GM23338 (cell line): ENCODE data around the gene TNS3.

ENCODE experiments used
- CREB1 ChIP-seq: fragments of 250-450 bp; sonication (Bioruptor Pico); IDR thresholded peaks from 2 replicates; pipeline ENCODE4 v1.5.0; 2020; ENCODE audit warnings: low read depth, mild to moderate bottlenecking, moderate library complexity
- EZH2 ChIP-seq: fragments of 200-600 bp; sonication (generic); IDR thresholded peaks from one replicate; pipeline ENCODE4 v1.8.0; 2017; ENCODE audit warnings: antibody characterized with exemption, mild to moderate bottlenecking, low read depth; ENCODE audit not compliant: unreplicated experiment
- EZH2phosphoT487 ChIP-seq: fragments of 200-600 bp; sonication (generic); IDR thresholded peaks from one replicate; pipeline ENCODE4 v1.8.1; 2018; ENCODE audit warnings: antibody characterized with exemption; ENCODE audit not compliant: unreplicated experiment
- POLR2AphosphoS5 ChIP-seq: IDR thresholded peaks from 2 replicates; pipeline ENCODE4 v1.6.1; 2016; ENCODE audit warnings: antibody characterized with exemption, low read depth
- TF ChIP-seq, protein P1 (sequence below): IDR thresholded peaks from 2 replicates; pipeline ENCODE4 v1.6.1; 2016; ENCODE audit warnings: antibody characterized with exemption
- TF ChIP-seq, protein P2 (sequence below), 2 experiments: fragments of 200-600 bp in 1 of 2; sonication (generic) in 1 of 2; conservative IDR thresholded peaks; 2 replicates each; pipeline versions ENCODE4 v1.5.1 to v1.6.1; 2016 to 2017; ENCODE audit warnings: antibody characterized with exemption in 2 of 2, low read depth in 2 of 2, mild to moderate bottlenecking in 2 of 2, moderate library complexity in 1 of 2
- TF ChIP-seq, protein P3 (sequence below): IDR thresholded peaks from one replicate; pipeline ENCODE4 v1.6.1; 2018; ENCODE audit warnings: antibody characterized with exemption; ENCODE audit not compliant: unreplicated experiment

DNA sequence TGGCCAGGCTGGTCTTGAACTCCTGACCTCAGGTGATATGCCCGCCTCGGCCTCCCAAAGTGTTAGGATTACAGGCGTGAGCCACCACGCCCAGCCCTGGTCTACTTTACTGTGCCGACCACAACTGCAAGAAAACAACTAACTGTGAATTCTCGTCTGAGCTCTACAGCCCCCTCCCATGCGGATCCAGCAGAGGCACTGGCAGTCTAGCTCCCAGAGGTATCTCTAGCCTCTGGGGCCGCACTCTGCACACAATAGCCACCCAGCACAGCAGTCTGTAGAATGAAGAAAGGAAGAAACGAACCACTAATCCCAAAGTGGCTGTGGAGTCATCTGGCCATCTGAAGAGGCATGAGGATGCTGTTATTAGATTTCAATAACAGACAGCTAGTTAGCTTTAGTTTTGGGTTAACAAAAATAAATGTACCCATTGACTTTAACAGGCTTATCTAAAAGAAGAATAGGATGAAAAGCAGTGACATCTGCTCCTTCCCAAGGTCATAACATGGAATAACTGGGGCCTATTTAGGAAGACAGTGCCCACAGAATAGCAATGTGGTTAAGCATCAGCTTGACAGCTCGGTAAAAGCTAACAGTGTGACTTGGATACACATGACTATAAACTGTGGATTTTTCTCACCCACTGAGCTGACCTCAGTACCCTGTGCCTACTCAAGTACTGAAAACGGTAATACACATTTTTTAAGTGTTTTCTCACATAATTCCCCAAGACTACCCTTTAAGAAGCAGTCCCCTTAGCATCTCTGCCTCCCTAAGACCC is 131.9 kb downstream of the TNS3 start:
- TF ChIP-seq POLR2AphosphoS5 (no peak), CREB1 (no peak), EZH2phosphoT487 (no peak), EZH2 (no peak)
- TF ChIP-seq, protein P1, sequence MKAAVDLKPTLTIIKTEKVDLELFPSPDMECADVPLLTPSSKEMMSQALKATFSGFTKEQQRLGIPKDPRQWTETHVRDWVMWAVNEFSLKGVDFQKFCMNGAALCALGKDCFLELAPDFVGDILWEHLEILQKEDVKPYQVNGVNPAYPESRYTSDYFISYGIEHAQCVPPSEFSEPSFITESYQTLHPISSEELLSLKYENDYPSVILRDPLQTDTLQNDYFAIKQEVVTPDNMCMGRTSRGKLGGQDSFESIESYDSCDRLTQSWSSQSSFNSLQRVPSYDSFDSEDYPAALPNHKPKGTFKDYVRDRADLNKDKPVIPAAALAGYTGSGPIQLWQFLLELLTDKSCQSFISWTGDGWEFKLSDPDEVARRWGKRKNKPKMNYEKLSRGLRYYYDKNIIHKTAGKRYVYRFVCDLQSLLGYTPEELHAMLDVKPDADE, result no peak
- TF ChIP-seq, protein P2, sequence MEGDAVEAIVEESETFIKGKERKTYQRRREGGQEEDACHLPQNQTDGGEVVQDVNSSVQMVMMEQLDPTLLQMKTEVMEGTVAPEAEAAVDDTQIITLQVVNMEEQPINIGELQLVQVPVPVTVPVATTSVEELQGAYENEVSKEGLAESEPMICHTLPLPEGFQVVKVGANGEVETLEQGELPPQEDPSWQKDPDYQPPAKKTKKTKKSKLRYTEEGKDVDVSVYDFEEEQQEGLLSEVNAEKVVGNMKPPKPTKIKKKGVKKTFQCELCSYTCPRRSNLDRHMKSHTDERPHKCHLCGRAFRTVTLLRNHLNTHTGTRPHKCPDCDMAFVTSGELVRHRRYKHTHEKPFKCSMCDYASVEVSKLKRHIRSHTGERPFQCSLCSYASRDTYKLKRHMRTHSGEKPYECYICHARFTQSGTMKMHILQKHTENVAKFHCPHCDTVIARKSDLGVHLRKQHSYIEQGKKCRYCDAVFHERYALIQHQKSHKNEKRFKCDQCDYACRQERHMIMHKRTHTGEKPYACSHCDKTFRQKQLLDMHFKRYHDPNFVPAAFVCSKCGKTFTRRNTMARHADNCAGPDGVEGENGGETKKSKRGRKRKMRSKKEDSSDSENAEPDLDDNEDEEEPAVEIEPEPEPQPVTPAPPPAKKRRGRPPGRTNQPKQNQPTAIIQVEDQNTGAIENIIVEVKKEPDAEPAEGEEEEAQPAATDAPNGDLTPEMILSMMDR (conservative IDR thresholded peaks at IDR 0.05; ENCODE audit: low read depth in 2 of 2), result no peak
- TF ChIP-seq, protein P3, sequence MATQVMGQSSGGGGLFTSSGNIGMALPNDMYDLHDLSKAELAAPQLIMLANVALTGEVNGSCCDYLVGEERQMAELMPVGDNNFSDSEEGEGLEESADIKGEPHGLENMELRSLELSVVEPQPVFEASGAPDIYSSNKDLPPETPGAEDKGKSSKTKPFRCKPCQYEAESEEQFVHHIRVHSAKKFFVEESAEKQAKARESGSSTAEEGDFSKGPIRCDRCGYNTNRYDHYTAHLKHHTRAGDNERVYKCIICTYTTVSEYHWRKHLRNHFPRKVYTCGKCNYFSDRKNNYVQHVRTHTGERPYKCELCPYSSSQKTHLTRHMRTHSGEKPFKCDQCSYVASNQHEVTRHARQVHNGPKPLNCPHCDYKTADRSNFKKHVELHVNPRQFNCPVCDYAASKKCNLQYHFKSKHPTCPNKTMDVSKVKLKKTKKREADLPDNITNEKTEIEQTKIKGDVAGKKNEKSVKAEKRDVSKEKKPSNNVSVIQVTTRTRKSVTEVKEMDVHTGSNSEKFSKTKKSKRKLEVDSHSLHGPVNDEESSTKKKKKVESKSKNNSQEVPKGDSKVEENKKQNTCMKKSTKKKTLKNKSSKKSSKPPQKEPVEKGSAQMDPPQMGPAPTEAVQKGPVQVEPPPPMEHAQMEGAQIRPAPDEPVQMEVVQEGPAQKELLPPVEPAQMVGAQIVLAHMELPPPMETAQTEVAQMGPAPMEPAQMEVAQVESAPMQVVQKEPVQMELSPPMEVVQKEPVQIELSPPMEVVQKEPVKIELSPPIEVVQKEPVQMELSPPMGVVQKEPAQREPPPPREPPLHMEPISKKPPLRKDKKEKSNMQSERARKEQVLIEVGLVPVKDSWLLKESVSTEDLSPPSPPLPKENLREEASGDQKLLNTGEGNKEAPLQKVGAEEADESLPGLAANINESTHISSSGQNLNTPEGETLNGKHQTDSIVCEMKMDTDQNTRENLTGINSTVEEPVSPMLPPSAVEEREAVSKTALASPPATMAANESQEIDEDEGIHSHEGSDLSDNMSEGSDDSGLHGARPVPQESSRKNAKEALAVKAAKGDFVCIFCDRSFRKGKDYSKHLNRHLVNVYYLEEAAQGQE, result no peak
